C1 segment of cervical spinal cord (tissue), 14 donors: ENCODE measurements around the gene GPC6.

ENCODE experiments used
- DNase-seq, 14 donors: peaks; one replicate each; lab custom pipeline; 2025; lab: John Stamatoyannopoulos, UW

GPC6 gene

DNA sequence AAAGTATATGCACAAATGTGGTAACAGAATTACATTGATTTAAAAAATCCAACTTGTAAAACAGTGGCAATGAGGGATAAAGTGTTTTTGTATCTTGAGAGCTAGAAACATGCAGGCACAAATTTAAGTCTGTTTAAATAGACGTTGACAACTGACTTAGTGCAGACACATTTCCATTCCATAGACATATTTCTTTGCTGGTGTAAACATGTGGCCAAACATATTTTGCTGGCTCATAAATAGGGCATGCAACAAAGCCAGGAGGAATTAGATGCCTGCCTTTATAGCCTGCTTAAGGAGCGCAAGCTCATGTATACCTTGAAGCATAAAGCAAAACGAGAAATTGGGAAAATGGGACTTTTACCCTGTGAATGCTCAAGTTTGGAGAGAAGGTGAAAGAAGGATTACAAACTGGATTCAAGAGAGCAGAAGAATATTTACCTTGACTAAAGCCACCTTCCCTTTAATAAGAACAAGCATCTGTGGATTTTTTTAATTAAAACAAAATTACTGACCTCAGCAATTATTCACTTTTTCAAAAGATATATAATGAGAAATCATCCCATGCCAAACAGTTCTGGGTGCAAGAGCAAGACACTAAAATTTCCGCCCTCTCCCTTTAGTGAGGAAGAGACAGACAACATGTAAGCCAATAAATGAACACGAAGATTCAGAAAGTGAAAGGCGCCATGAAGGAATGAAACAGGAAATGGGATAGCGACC lies 1181.9 kb downstream of the GPC6 start:
- no peak for DNase-seq

DNA sequence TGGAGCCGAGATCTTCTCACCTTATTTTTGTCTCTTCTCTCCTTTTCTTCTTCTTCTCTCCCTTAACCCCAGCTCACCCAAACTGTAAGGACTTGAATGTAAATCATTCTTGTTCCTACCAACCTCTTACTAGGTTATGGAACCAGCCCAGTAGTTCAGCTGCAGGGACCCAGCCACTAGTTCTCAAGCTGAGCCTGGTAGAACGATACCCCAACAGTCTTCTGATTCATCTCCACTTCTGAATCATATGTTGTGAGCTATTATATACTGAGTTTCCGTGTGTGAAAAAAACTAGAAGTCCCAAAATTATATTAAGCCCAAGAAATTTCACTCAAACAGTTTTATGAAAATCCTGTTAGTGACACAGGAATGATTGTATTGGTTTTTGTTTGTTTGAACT lies 1185.1 kb downstream of the GPC6 start:
- DNase-seq: no peak

DNA sequence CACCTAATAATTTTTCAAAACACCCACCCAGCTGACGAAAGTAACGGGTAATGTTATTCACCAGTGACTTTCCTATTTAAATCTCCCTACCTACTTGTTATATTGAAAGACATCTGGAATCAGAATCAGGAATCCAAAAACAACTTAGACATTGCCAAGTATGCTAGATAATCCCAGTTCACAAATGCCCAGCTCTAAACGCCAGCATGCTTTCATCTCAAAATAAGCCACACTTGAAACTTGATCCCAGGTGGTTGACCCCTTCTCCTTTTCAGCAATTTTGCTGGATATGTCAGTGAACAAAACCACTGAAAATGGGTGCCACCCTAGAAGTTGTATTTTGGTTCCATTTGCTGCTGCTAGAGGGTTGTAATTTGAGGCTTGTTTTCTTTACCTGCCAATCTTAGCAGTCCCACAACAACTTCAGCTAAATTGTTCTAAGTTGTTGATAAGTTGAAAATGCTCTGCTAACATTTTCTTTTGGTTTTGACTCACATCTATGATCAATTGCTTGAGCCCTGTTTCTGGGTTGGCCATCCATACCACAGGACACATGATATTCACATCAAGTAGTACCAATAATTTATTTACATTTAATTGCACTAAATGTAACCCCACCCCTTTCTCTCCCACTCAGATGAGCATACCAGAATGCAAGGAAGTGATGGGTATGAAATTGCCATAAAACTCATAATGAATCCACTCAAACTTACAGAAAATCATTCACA lies 1186.4 kb downstream of the GPC6 start:
- no peak for DNase-seq

DNA sequence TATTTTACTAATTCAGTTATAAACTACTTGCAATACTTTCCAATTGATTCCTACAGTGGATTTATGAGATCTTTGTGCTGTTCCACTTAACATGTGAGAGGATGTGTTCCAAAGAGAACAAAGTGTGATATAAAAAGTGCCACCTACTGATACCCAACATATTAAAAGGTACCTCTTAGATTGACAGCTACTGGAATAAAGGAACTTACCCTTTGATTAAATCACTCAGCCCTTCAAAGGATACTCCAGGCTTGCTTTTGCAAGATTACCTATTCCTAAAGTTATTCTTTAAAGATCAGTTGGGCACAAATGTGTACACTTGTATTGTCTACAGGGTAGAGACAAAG lies 1187.0 kb downstream of the GPC6 start:
- DNase-seq: no peak

DNA sequence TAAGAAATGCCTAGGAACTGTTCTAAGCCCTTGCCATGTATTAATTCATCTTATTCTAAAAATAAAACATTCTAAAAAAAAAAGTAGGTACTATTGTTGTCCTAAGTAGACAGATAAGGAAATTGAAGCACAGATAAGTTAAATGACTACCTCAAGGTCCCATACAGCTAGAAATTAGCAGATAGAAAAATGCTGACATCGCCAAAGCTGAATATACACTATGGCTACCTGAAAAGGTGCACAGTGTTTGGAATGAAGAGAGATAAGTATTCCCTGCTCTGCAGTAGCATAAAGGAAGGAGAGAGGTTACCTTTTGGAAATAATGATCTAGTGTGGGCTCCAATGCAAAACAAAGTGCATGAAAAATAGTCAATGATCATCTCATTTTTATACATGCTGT lies 1187.5 kb downstream of the GPC6 start:
- DNase-seq: no peak

DNA sequence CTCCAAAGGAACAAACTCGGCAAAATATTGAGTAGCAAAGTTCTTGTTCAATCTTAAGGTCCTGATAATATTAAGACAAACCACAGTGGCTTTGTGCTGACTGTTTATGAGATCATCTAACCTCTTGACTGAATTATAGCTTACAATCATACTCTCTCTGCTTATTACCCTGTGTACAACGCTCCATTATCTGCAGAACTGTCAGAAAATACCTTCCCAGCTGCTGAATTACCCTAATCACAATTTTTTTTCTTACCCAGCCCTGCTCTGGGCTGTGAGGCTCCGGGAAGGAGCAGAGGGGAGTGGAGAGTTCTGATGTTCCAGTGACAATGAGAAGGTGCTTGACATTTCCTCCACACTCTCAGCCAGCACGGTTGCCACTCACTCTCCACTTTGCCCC lies 1188.1 kb downstream of the GPC6 start:
- DNase-seq: no peak

DNA sequence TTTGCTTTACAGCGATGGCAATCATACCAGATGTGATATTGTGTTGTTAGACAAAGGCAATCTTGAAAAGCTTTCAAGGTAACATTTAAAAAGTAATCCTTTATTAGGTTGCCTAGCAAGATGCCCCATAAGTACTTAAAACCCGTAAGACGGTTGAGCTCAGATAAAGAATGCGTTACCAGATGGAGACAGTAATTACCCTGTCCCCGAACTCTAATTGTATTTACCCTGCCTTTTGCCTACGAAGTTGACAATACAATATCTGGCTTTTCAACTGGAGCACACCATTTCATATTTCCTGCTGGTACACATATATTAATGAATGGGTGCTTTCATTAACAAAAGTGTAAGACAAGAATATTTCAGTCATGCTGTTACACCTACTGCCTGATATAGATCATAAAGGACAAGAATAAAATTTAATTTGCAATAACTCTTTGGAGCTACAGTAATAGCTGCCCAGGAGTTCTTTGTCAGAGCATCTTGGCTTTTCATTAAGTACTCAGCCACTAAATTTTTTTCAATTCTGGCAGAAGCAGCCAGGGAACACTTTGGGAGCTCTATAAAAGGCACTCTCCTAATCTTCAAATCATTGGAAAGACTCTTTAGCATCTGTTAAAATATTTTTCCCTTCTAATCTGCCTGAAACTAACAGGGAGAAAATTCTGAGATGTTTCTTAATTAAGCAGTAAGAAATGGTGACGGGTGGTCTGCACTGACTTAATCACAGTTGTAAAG lies 1189.1 kb downstream of the GPC6 start:
- no peak for DNase-seq

DNA sequence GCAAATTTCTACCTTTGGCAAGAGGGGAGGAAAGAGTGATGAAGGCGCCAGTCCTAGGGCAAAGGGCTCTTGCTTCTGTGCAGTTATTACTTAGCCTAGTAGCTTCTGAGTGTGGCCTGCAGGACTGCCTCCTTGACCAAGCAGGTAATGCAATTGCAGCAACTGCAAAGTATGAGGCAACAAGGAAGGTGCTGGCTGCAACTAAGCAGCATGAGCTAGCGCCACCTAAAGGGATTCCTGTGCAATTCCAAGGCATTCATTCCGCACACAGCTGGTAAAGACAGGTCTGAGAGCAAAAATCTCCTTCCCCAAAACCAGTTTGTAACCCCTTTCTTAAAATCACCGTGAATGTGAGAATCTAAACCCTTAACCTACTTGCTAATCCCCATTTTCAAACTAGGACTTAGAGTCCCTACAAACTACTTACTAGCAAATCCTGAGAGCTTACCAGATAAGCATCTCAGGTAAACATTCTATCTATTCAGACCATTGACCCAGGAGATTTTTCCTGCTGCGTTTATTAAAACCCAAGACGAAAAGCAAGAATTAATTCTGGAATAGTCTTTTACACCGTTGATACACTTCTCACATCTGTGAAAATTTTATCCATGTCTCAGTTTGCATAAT lies 1190.0 kb downstream of the GPC6 start:
- no peak for DNase-seq

DNA sequence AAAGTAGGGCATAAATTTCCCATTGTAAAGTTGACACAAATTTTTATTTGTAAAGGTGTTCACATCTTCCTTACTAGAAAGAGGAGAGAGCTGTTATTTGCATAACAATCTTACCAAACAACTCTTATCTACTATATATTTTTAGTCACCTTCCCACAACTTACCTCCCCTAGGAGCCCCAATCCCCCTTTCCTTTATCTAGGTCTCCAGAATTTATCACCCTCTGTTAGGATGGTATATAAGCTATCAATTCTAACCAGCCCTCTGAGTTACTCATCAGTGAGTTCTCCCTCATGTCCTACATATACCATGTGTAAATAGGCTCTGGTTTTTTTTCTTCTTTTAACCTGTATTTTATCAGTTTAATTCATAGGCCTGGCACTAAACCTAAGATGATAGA lies 1190.7 kb downstream of the GPC6 start:
- no peak for DNase-seq

DNA sequence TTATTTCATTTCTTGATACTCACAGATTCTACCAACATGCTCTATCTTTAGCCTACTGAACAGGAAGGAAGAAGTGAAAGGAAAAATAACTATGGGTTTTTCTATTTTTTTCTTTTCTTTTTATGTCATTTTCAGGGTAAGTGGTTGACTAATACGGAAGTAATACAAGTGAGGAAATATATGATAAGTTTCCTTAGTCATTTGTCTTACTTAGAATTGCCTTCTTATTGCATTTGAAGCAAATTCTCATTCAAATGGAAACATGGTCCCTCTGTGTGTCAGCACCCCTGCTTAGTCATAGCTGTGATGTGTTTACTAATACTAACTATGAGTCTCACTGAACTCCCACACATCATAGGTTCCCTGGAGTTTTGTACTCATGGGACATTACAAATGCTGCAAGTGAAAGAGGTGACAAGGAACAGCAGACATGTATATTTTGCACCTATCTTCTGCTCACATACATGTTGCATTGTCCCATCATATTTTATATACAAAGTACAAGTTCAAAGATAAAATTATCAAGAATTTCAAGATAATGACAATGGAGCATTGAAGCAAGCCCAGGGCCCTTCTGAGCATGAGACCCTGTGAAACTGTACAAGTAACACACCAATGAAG lies 1192.8 kb downstream of the GPC6 start:
- no peak for DNase-seq

DNA sequence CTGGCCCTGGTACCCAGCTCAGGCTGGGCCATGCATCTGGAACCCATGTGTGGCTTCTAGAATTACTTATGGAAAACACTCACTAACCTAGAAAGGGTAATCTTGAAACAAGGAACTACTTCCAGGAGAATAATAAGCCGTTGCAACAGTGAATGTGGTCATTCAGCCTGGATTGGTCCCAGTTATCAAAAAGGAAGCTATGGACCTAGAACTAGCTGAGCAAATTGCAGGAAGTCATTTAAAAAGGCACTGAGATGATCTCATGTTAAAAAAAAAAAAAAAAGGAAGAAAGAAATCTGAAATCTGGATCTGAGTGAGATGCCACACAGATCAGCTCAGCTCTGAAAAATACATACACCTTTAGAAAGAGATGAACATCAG lies 1193.3 kb downstream of the GPC6 start:
- no peak for DNase-seq

DNA sequence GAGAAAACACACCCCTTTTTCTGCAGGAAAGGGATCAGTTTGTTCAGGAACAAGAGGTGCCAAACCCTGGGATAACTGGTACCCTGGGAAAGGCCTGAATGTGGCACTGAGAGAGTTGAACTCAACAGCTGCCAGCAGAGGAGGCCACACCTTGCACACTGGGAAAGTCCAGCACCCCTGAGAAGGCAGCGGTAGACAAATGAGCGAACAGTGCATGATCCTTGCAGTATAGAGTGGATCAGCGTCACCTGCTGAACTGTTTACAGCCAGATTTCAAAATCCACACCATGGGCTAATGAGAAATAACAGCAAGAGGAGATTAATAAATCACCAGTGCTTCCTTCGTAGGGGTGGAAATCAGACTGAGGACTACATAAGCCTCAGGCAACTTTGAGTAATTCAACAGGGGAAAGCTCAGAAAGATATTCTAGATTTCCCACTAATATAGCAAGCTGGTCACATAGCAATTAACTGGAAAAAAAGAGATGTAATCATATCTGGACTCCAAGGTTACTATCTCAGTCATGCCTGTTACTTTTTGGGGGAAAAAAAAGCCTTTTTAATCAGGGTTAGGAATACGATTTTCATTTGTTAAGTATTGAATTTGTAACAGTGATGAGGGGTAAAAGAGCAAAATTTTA lies 1200.8 kb downstream of the GPC6 start:
- DNase-seq: no peak

DNA sequence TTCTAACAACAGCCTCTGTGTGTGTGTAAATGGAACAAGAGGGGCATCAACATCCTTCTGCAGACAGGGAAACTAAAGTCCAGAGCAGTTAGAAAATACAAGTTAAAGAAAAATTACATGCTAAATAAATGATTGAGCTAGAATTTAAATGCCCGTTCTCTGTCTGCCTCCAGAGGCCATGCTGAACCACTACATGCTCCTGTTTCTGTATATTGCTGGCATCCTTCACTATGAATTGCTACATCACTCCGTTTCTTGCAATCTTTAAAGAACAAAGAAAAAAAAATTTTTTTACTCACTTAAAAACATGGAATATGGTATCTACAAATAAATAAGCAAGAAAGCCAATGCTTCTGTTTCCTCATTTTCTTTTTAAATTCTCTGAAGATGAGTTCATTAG lies 1205.0 kb downstream of the GPC6 start:
- no peak for DNase-seq

DNA sequence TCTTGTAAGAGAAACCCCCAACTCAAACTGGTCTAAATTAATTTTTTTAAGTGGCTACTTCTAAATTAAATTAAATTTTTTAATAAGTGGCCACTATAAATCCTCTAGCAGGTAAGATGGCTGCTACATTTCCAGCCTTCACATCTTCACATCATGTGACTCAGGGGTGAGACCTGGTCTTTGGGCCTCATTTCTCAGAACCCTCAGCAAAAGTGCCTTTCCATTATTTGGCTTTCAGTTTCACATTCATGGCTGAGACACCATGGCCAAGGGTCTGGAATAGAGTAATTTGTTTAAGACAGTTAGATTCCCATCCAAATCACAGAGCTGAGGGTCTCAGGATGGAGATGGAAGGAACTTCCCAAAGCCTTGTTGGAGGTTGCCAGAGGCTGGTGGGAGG lies 1205.4 kb downstream of the GPC6 start:
- no peak for DNase-seq

DNA sequence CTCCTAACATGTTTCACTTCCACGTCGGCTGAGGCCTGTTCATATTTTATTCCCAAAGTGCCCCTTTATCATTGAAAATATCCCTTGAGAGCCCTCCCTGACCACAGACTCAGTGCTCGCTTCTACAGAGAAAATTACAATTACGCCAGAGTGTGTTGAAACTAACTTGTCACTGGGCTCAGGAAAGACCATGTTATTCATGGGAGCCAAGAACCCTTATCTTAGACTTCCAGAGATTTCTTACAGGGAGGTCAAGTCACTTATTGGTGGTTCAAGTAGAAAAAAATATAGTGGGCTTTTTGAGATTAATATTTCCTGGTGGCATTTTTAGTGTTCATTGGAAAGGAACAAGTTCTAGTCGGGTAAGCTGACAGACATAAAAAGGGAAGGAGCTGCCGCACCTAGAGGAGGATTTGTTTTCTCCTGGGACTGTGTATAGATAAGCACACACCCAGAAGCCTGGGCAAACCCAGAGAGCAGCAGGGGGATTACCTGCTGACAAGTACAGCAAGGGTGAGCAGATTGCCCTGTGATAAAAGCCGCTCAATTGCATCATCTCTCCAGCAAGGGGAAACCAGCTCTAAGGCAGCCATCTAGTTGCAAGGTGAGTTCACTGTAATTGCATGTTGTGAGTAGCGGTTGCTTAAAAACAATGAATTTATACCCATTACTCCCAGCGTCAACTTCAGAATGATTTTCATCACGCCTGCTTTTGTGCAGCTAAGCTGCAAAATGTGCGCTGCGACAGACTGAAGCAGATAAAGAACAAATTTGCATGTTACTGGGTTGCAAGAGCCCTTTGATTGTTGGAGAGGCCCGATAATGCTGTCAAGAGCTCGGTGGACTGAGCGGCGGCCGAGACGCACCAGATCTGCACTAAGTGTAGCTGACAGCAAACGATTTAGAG lies 1206.7 kb downstream of the GPC6 start:
- DNase-seq: peak in 1 of 14 donors; percentile 4

DNA sequence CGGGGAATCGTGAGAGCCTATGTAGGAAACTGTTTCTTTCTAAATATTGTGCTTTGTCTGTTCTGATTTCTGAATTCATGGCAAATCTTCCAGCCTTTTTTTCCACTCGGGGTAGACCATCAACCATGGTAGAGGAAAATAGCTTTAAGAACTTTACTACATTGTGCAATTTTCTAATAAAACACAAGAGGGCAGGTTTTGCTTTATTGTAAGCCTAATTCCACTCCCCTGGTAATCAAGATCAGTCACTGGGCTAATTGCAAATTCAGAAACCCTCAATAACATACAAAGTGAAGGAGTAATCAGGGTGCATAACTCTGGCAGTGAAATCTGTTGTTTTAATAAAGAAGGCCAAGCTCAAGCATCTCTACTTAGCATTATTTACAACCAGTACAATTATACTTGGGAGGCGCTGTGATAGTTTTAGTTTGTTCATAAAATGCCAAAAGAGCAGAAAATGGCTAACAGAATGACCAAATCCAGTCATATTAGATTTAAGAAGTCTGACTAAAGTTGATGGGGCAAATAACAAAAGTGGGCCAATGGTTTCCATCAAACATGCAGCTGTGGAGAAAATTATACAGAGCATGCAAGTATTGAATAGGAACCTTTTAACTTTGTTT lies 1209.1 kb downstream of the GPC6 start:
- DNase-seq: peak in 2 of 14 donors; percentile 4 to 19

DNA sequence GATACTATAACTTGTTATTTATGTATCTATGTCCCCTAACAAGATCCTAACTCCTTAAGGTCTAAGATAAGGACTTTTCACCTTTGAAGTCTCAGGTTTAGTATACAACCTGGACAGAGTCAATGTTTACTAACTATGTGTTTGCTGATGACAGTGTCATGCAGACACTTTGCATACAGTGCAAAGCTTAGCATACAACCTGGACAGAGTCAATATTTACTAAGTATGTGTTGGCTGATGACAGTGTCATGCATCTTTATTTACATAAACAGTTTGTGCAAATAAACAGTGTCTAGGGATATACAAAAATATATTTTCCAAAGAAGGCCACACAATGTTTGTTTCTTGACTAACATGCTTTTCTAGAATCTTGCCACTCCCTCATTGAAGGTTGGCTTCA lies 1218.2 kb downstream of the GPC6 start:
- no peak for DNase-seq

DNA sequence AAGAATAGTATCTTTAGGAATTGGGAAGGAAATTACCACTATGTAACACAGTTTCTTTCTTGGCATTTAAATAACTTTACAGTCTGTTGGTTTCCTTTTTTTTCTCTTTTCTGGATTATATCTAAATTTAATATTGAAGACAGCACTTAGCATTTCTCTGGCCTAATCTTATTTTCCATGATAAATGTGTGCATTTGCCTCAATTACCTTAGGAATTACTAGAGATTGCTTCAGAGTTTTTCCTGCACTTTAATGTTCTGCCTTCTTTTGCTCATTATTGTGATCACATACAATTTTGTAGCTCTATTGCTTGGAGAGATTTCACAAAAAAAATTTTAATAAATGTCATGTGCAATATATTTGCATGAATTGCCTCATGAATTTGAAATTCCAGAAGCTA lies 1227.7 kb downstream of the GPC6 start:
- no peak for DNase-seq

DNA sequence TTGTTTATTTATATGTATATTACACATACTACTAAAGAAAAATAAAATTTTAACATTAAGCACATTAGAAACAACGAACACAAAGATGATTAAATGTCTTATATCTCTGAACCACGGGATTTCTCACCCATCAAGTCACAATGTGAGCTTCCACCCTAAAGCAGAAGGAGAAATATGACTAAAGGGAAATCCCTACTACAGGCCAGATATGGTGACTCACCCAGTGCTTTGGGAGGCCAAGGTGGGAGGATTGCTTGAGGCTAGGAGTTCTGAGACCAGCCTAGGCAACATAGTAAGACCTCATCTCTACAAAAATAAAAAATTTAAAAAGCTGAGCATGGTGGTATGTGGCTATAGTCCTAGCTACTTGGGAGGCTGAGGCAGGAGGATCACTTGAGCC lies 1228.3 kb downstream of the GPC6 start:
- no peak for DNase-seq

DNA sequence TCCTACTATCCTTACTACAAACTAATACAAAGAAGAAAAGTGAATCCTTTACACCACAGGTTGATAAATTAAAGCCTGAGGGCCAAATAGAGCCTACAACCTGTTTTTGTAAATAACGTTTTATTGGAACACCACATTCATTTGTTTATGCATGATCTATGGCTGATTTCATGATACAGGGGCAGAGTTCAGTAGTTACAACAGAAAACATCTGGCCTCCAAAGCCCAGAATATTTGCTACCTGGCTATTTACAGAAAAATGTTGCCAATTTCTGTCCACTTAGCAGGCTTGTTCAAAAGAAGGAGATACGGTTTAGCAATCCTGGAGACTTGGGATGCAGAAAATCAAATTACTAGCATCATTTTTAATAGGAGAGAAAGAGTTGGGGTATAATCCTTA lies 1228.8 kb downstream of the GPC6 start:
- DNase-seq: no peak
